ENCODE measurements around the gene PTGDS.

DNA sequence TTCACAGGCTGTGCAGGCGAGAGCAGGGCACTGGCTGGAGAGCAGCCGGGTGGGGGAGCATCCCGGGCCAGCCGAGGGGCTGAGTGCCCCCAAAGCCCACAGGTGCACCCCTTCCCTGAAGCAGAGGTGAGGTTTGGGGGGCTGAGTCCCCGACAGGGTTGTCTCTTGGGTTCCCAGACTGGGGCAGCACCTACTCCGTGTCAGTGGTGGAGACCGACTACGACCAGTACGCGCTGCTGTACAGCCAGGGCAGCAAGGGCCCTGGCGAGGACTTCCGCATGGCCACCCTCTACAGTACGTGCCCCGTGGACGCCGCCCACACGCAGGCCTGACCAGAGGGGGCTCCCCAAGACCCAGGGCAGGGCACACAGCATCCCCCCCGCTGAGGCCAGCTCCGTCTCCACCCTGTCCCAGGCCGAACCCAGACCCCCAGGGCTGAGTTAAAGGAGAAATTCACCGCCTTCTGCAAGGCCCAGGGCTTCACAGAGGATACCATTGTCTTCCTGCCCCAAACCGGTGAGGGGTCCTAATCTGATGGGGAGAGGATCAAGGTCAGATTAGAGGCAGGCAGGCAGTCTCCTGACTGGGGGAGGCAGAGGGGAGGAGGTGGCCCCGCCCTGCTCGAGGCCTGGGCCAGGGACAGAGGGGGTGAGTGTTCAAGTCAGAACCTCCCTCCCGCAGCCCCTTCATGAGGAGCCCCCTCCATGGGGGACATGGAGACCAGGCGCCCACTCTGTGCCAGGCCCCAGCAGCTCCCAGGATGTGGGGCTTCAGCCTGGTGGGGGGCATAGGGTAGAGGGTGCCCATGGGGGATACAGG is 2.7 kb downstream of the PTGDS start:
- TF ChIP-seq GATA2 (IDR thresholded peaks at IDR 0.05; ENCODE audit: low read depth, low read length), result no peak
- TF ChIP-seq GATA3 (IDR thresholded peaks at IDR 0.05; ENCODE audit: low read depth, low read length), result no peak
